Measurements from ENCODE around the gene RAC3. TPM values are rescaled to one million over a fixed set of nuclear protein-coding genes. Genes with fewer than 3 reads are reported as not detected.
A peak's percentile ranks its signal among the peaks of the same experiment; 100 is the strongest.

The RAC3 gene
- total and polyA plus RNA-seq, 9 of the 15 experiments (the other 6 are each of a cell fraction or from before 2014, with no cell fraction given): 0.23 to 292 (median 118) TPM

- TF ChIP-seq ELF4 (CRISPR knock-in tag; IDR thresholded peaks at IDR 0.05): no peak
Measured at GRCh38 chr17:82073446-82073845, 42.0 kb downstream of the RAC3 start (continued).

DNA sequence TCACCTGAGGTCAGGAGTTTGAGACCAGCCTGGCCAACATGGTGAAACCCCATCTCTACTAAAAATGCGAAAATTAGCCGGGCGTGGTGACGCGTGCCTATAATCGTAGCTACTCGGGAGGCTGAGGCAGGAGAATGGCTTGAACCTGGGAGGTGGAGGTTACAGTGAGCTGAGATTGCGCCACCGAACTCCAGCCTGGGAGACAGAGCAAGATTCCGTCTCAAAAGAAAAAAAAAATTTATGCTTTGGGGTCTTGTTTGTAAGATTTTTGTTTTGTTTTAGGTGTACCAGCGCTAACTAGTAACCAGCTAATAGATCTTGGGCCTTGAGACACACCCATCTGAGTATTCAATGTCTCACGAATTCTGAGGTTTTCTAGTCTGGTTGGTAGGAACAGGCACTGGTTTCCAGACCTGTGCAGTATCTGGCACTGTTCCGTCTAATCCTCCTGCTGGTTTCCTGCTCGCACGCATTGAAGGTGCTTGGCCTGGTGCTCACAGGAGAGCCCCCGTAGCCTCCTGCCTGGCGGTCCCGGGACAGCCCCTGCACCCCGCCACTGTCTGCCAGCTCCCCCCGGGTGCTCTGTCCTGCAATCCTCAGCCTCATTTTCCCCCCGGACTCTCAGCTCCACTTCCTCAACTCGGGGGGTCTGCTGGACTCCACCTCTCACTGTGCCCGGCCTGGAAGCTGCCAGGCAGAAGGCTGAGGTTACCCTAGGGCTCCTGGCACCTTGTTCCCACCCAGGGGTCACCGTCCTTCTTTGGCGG is 44.7 kb downstream of the RAC3 start:
- CTCF ChIA-PET (ENCODE audit: low intra/inter-chr PET ratio): no interaction called here
- H3K27me3 ChIP-seq (ENCODE audit: control insufficient read depth in 2 of 2, insufficient read depth in 2 of 2, low read length in 2 of 2): no peaks in the 10 kb centered on the region
- no peak overlapping the region for H3K27ac ChIP-seq (ENCODE audit: extremely low read depth, low read depth, low read length)
- 0 out of 3 replicates have a peak, but pooled peaks have one; percentile 2 for ATAC-seq
- no peak overlapping the region for H2AFZ ChIP-seq (ENCODE audit: low read depth, low read length)
- in situ Hi-C loops (cut with MboI) (no loop called here), intact Hi-C loops (cut with micrococcal nuclease) (no loop called here)
- H3K9me1 ChIP-seq (ENCODE audit: control insufficient read depth, insufficient read depth, low read length): peaks cover 3% of the 10 kb centered on the region
- H3K79me2 ChIP-seq (ENCODE audit: control insufficient read depth, insufficient read depth, low read length): no peaks in the 10 kb centered on the region
- 43% methylated on average over 25 of the region's 25 CpGs for WGBS (ENCODE audit: insufficient coverage, low coverage, missing lambda C conversion rate)
- DNase-seq (ENCODE audit: extremely low read depth in 1 of 4, low spot score in 3 of 4): peak in 1 of 4 experiments; percentile 34
- POLR2A ChIA-PET: interaction anchor here (0.5 to 4.2 kb wide), 11 partner anchors 10 to 948 kb away, joined by 3 to 52 read pairs (median 3); partner anchors contain the start of genes DUS1L and FASN
- peaks cover 27% of the 10 kb centered on the region for H4K20me1 ChIP-seq (replicated peaks; ENCODE audit: control insufficient read depth, insufficient read depth, low read length)
- no peaks in the 10 kb centered on the region for H3K9me3 ChIP-seq (replicated peaks; ENCODE audit: control insufficient read depth, insufficient read depth, low read depth, low read length)
- peaks cover 0 to 46% of the 10 kb centered on the region in 2 experiments; a peak in 2 of 5 replicates for H3K4me1 ChIP-seq (replicated peaks in 1 of 2; ENCODE audit: control insufficient read depth in 2 of 2, insufficient read depth in 2 of 2, low read length in 2 of 2)
- H3K4me2 ChIP-seq (ENCODE audit: insufficient read depth, low read length): no peak overlapping the region
- peak overlapping the region in 1 of 2 experiments; percentile 75; a peak in 2 of 4 replicates for H3K9ac ChIP-seq (ENCODE audit: insufficient read depth in 1 of 2, low read depth in 2 of 2, low read length in 2 of 2)
- H3K4me3 ChIP-seq: no peak overlapping the region
- FAIRE-seq: peak; percentile 70
- no TSS peak for BruUV-seq (replicated peaks)
- H3K36me3 ChIP-seq (ENCODE audit: control insufficient read depth, insufficient read depth, low read length): peaks cover 36% of the 10 kb centered on the region; the same call in 2 of the 3 replicates
- TF ChIP-seq POLR2AphosphoS5 (IDR thresholded peaks at IDR 0.05; ENCODE audit: control insufficient read depth, insufficient read depth, low read depth, low read length): peak; percentile 62; the same call in 1 of the 2 replicates
- TF ChIP-seq KLF16 (IDR thresholded peaks at IDR 0.05): no peak
- peak; percentile 9; the same call in 1 of the 2 replicates for TF ChIP-seq PML (IDR thresholded peaks at IDR 0.05; ENCODE audit: low read length)
- peak in 1 of 2 experiments; percentile 83; a peak in 2 of 4 replicates for TF ChIP-seq SIN3A (IDR thresholded peaks at IDR 0.05; ENCODE audit: borderline replicate concordance in 2 of 2, control insufficient read depth in 1 of 2, low read depth in 2 of 2, low read length in 2 of 2)
- TF ChIP-seq CHD2 (IDR thresholded peaks at IDR 0.05; ENCODE audit: low read depth, low read length): peak; percentile 7; the same call in 1 of the 2 replicates
- TF ChIP-seq FIP1L1 (IDR thresholded peaks at IDR 0.05; ENCODE audit: low read depth, low read length, poor library complexity, severe bottlenecking): no peak
- peak; percentile 81 for TF ChIP-seq RBM22 (IDR thresholded peaks at IDR 0.05; ENCODE audit: low read depth, low read length, poor library complexity, severe bottlenecking)
- TF ChIP-seq, protein P1, sequence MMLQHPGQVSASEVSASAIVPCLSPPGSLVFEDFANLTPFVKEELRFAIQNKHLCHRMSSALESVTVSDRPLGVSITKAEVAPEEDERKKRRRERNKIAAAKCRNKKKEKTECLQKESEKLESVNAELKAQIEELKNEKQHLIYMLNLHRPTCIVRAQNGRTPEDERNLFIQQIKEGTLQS (IDR thresholded peaks at IDR 0.05): no peak
- TF ChIP-seq, protein P1 (CRISPR knock-in tag; conservative IDR thresholded peaks at IDR 0.05): no peak
- no peak for TF ChIP-seq SMARCB1 (IDR thresholded peaks at IDR 0.05; ENCODE audit: insufficient read length, low read depth)
- peak; percentile 69 for TF ChIP-seq POLR2G (IDR thresholded peaks at IDR 0.05; ENCODE audit: low read depth, low read length)
- TF ChIP-seq MYNN (IDR thresholded peaks at IDR 0.05): peak; percentile 18; the same call in 1 of the 2 replicates
- no peak for TF ChIP-seq MYNN (CRISPR knock-in tag; IDR thresholded peaks at IDR 0.05)
- 0 out of 2 replicates have a peak, but pooled peaks have one; percentile 40 for TF ChIP-seq CEBPB (tag; IDR thresholded peaks at IDR 0.05)
- no peak for TF ChIP-seq AFF4 (CRISPR knock-in tag; IDR thresholded peaks at IDR 0.05)

Data from K562 (cell line).